IMR-90 (cell line): ENCODE data around the gene ZNF726. TPM values are rescaled to one million over a fixed set of nuclear protein-coding genes. Genes with fewer than 3 reads are reported as not detected.

Experiments
- ATAC-seq: fragments of 200-7000 bp; cut with Tn5 transposase; 2 replicates; pipeline ENCODE4 v1.9.1; 2020; ENCODE audit warnings: low read depth, mild to moderate bottlenecking, moderate library complexity
- BruUV-seq: library from RNA; stranded (reverse); fragments of 400-500 nt; replicated peaks from 2 replicates; lab custom pipeline; 2021; lab: Mats Ljungman, UMichigan
- CTCF ChIA-PET: fragments of 300-600 bp; formaldehyde crosslinking; extraction: SDS; loops from one replicate; lab custom pipeline; 2021; ENCODE audit warnings: antibody characterized with exemption; lab: Yijun Ruan, JAX
- POLR2A ChIA-PET: fragments of 300-600 bp; sonication (Branson Sonifier 250); formaldehyde crosslinking; loops from one replicate; lab custom pipeline; 2022; ENCODE audit warnings: antibody characterized with exemption; ENCODE audit not compliant: unreplicated experiment; lab: Charles Lee
- DNase-seq: peaks from one replicate; pipeline ENCODE4 v3.0.0; 2013
- H2AFZ ChIP-seq: replicated peaks from 2 replicates; pipeline ENCODE3; 2013; ENCODE audit warnings: low read length, mild to moderate bottlenecking; ENCODE audit not compliant: poor library complexity
- H2AK5ac ChIP-seq: 2 replicates; pipeline ENCODE4 v1.6.1; 2013; ENCODE audit warnings: low read depth, low read length, inconsistent platforms
- H2AK9ac ChIP-seq: replicated peaks from 2 replicates; pipeline ENCODE3; 2013; ENCODE audit warnings: mild to moderate bottlenecking, low read depth, low read length, moderate library complexity; ENCODE audit not compliant: poor library complexity
- H2BK120ac ChIP-seq: 2 replicates; pipeline ENCODE4 v1.6.1; 2013; ENCODE audit warnings: low read depth, low read length, inconsistent platforms
- H2BK15ac ChIP-seq: 3 replicates; pipeline ENCODE4 v1.6.1; 2013; ENCODE audit warnings: low read depth, low read length, inconsistent platforms
- H2BK20ac ChIP-seq: 2 replicates; pipeline ENCODE4 v1.6.1; 2013; ENCODE audit warnings: low read depth, mild to moderate bottlenecking, inconsistent platforms, low read length, moderate library complexity
- H2BK5ac ChIP-seq: 2 replicates; pipeline ENCODE4 v1.6.1; 2013; ENCODE audit warnings: mild to moderate bottlenecking, low read depth, low read length, inconsistent platforms; ENCODE audit not compliant: poor library complexity, severe bottlenecking
- H3K14ac ChIP-seq: replicated peaks from 2 replicates; pipeline ENCODE4 v1.6.1; 2013; ENCODE audit warnings: low read depth, low read length, inconsistent platforms
- H3K18ac ChIP-seq: 2 replicates; pipeline ENCODE4 v1.6.1; 2013; ENCODE audit warnings: low read depth, low read length, control low read depth
- H3K23ac ChIP-seq: 2 replicates; pipeline ENCODE4 v1.6.1; 2013; ENCODE audit warnings: low read depth, low read length, inconsistent platforms
- H3K27ac ChIP-seq: 2 replicates; pipeline ENCODE4 v1.5.1; 2013; ENCODE audit warnings: mild to moderate bottlenecking, control low read depth, low read length; ENCODE audit not compliant: insufficient read depth
- H3K27me3 ChIP-seq: 2 replicates; pipeline ENCODE4 v1.6.1; 2013; ENCODE audit warnings: low read length; ENCODE audit not compliant: control insufficient read depth, insufficient read depth
- H3K36me3 ChIP-seq: 2 replicates; pipeline ENCODE4 v1.6.1; 2013; ENCODE audit warnings: low read length, mixed read lengths; ENCODE audit not compliant: control insufficient read depth, insufficient read depth
- H3K4ac ChIP-seq: 2 replicates; pipeline ENCODE4 v1.6.1; 2013; ENCODE audit warnings: low read depth, low read length, inconsistent platforms
- H3K4me1 ChIP-seq: 2 replicates; pipeline ENCODE4 v1.6.1; 2013; ENCODE audit warnings: low read length, mixed read lengths; ENCODE audit not compliant: control insufficient read depth, insufficient read depth
- H3K4me2 ChIP-seq: 2 replicates; pipeline ENCODE4 v1.6.1; 2013; ENCODE audit warnings: low read depth, mild to moderate bottlenecking, control low read depth, low read length, moderate library complexity
- H3K4me3 ChIP-seq: 2 replicates; pipeline ENCODE4 v1.5.1; 2013; ENCODE audit warnings: low read depth, mild to moderate bottlenecking, control low read depth, low read length, moderate library complexity; ENCODE audit not compliant: insufficient read depth
- H3K56ac ChIP-seq: 2 replicates; pipeline ENCODE4 v1.6.1; 2013; ENCODE audit warnings: low read length, inconsistent platforms; ENCODE audit not compliant: insufficient read depth; ENCODE audit errors: extremely low read depth
- H3K79me1 ChIP-seq, 2 experiments: 2 replicates each; pipeline ENCODE4 v1.6.1; 2013; ENCODE audit warnings: low read length in 2 of 2, inconsistent platforms in 1 of 2, low read depth in 1 of 2
- H3K9ac ChIP-seq: 2 replicates; pipeline ENCODE4 v1.6.1; 2013; ENCODE audit warnings: low read depth, low read length, control low read depth
- H3K9me1 ChIP-seq: 2 replicates; pipeline ENCODE4 v1.6.1; 2013; ENCODE audit warnings: low read length, inconsistent platforms; ENCODE audit not compliant: insufficient read depth
- H3K9me3 ChIP-seq: 2 replicates; pipeline ENCODE4 v1.6.1; 2013; ENCODE audit warnings: low read length; ENCODE audit not compliant: control insufficient read depth, insufficient read depth
- H4K20me1 ChIP-seq: 2 replicates; pipeline ENCODE4 v1.6.1; 2013; ENCODE audit warnings: low read length, inconsistent platforms; ENCODE audit not compliant: insufficient read depth
- H4K5ac ChIP-seq: 2 replicates; pipeline ENCODE4 v1.6.1; 2013; ENCODE audit warnings: mild to moderate bottlenecking, low read depth, low read length, control low read depth
- H4K8ac ChIP-seq, 2 experiments: 2 replicates each; pipeline ENCODE4 v1.6.1; 2013; ENCODE audit warnings: low read depth in 2 of 2, low read length in 2 of 2, control low read depth in 1 of 2, inconsistent platforms in 1 of 2
- H4K91ac ChIP-seq: 2 replicates; pipeline ENCODE4 v1.6.1; 2013; ENCODE audit warnings: low read depth, low read length, inconsistent platforms; ENCODE audit not compliant: insufficient read depth
- BHLHE40 ChIP-seq: fragments of 150-350 bp; IDR thresholded peaks from 2 replicates; pipeline ENCODE4 v1.6.1; 2016; ENCODE audit warnings: mild to moderate bottlenecking, low read depth, low read length
- CEBPB ChIP-seq: IDR thresholded peaks from 2 replicates; pipeline ENCODE4 v1.6.1; 2012; ENCODE audit warnings: low read depth, low read length, improper control_type of control experiment
- CHD1 ChIP-seq: IDR thresholded peaks from 2 replicates; pipeline ENCODE4 v1.6.1; 2012; ENCODE audit warnings: low read depth, low read length, improper control_type of control experiment
- FOS ChIP-seq: fragments of 150-350 bp; IDR thresholded peaks from 2 replicates; pipeline ENCODE4 v1.6.1; 2016; ENCODE audit warnings: low read depth, low read length
- MAFK ChIP-seq: IDR thresholded peaks from 2 replicates; pipeline ENCODE4 v1.6.1; 2012; ENCODE audit warnings: low read depth, low read length, improper control_type of control experiment
- MAZ ChIP-seq: IDR thresholded peaks from 2 replicates; pipeline ENCODE4 v1.6.1; 2012; ENCODE audit warnings: low read depth, mild to moderate bottlenecking, low read length, improper control_type of control experiment, moderate library complexity, borderline replicate concordance
- MXI1 ChIP-seq: IDR thresholded peaks from 2 replicates; pipeline ENCODE4 v1.6.1; 2012; ENCODE audit warnings: low read depth, mild to moderate bottlenecking, low read length, moderate library complexity, borderline replicate concordance
- NFE2L2 ChIP-seq: fragments of 150-350 bp; IDR thresholded peaks from 2 replicates; pipeline ENCODE4 v1.6.1; 2016; ENCODE audit warnings: low read depth, mild to moderate bottlenecking, low read length
- POLR2A ChIP-seq: IDR thresholded peaks from 2 replicates; pipeline ENCODE4 v1.6.1; 2012; ENCODE audit warnings: mild to moderate bottlenecking, low read depth, low read length
- RAD21 ChIP-seq: IDR thresholded peaks from 2 replicates; pipeline ENCODE4 v1.6.1; 2012; ENCODE audit warnings: low read length, improper control_type of control experiment
- RCOR1 ChIP-seq: IDR thresholded peaks from 2 replicates; pipeline ENCODE4 v1.6.1; 2012; ENCODE audit warnings: mild to moderate bottlenecking, low read length, improper control_type of control experiment; ENCODE audit not compliant: insufficient replicate concordance
- RFX5 ChIP-seq: IDR thresholded peaks from 2 replicates; pipeline ENCODE4 v1.8.0; 2012; ENCODE audit warnings: low read depth, mild to moderate bottlenecking, low read length, moderate library complexity
- SMC3 ChIP-seq: fragments of 150-350 bp; IDR thresholded peaks from 2 replicates; pipeline ENCODE4 v1.6.1; 2016; ENCODE audit warnings: low read depth, mild to moderate bottlenecking, antibody characterized with exemption, low read length, moderate library complexity
- whole genome bisulfite sequencing, 2 experiments: methylation state at CpG; one replicate each; pipeline versions ENCODE4 v1.1.5 to v1.1.7; 2013; ENCODE audit warnings: missing lambda C conversion rate in 2 of 2; ENCODE audit not compliant: insufficient read length in 1 of 2; ENCODE audit errors: extremely low coverage in 2 of 2; 5-methylcytosine and 5-hydroxymethylcytosine counted together
- dilution Hi-C: fragments of 300-500 bp; cut with HindIII; formaldehyde crosslinking; loops from one replicate; pipeline ENCODE4 v1.14.3; 2018; ENCODE audit warnings: low sequenced_read_pairs; ENCODE audit not compliant: unreplicated experiment
- in situ Hi-C: fragments of 300-500 bp; cut with MboI; formaldehyde crosslinking; loops from 3 replicates; pipeline ENCODE4 v1.14.3; 2019; ENCODE audit warnings: low sequenced_read_pairs, inconsistent platforms, mixed read lengths
- intact Hi-C: fragments of 100-400 bp; cut with micrococcal nuclease; formaldehyde crosslinking; loops from 2 replicates; pipeline ENCODE4 v1.10.0; 2022
- polyA plus RNA-seq, 3 experiments: library from polyadenylated mRNA; depleted of rRNA; stranded (reverse); fragments of >200 nt; gene quantifications; 2 replicates each; pipeline ENCODE4 v1.2.3, GENCODE V29; 2012; ENCODE audit warnings: low replicate concordance in 1 of 3
- total RNA-seq: library from RNA; depleted of rRNA; stranded (reverse); fragments of >200 nt; gene quantifications from 2 replicates; pipeline ENCODE4 v1.2.3, GENCODE V29; 2012
- TF ChIP-seq, protein P1 (sequence below): conservative IDR thresholded peaks from 2 replicates; pipeline ENCODE4 v1.5.1; 2012; ENCODE audit warnings: mild to moderate bottlenecking, low read depth, low read length, improper control_type of control experiment
- TF ChIP-seq, protein P2 (sequence below): fragments of 150-350 bp; IDR thresholded peaks from 2 replicates; pipeline ENCODE4 v1.6.1; 2017; ENCODE audit warnings: mild to moderate bottlenecking, antibody characterized with exemption, low read length, low read depth
- TF ChIP-seq, protein P3 (sequence below): fragments of 150-350 bp; IDR thresholded peaks from 2 replicates; pipeline ENCODE4 v1.6.1; 2016; ENCODE audit warnings: low read depth, mild to moderate bottlenecking, low read length, moderate library complexity, borderline replicate concordance

Gene ZNF726
- total and polyA plus RNA-seq, 2 of the 4 experiments (the other 2 are of a cell fraction): 1.2 to 2.0 TPM

DNA sequence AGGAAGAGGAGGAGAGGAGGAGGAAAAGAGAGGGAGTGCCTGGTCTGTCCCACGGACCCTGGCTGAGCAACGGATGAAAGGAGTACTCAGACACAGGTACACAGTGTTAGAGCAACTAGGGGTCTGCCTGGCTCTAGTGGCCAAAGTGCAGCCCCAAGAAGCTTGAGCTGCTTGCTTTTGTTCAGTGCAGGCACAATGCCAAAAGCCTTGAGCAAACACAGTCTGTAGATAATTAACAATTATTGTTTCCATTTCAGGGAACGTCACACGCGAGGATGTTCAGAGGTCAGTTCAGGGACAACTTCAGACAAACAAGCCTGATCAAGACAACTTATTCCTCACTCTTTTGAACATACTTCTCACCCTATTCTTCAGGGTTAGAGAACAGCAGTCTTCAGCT is 32.2 kb upstream of the ZNF726 start:
- peaks cover 3% of the 10 kb centered on the region for H3K9me3 ChIP-seq
- CTCF ChIA-PET: no interaction called here
- DNase-seq: no peak
- no peak overlapping the region for H4K5ac ChIP-seq
- no peak overlapping the region for H3K14ac ChIP-seq
- H4K91ac ChIP-seq: no peak overlapping the region
- no peak overlapping the region for H2BK20ac ChIP-seq
- no peak overlapping the region for H3K18ac ChIP-seq
- in situ Hi-C loops (no loop called here), intact Hi-C loops (no loop called here), dilution Hi-C loops (no loop called here)
- no peak overlapping the region for H3K27ac ChIP-seq
- POLR2A ChIA-PET: no interaction called here
- no peak for ATAC-seq
- H3K4me1 ChIP-seq: no peaks in the 10 kb centered on the region
- no peak overlapping the region for H2AFZ ChIP-seq
- H2BK120ac ChIP-seq: no peak overlapping the region
- no peaks in the 10 kb centered on the region for H3K27me3 ChIP-seq
- no peak overlapping the region for H2AK5ac ChIP-seq
- no peak overlapping the region for H3K9ac ChIP-seq
- H3K56ac ChIP-seq: no peak overlapping the region
- H2BK15ac ChIP-seq: no peak overlapping the region
- no peak overlapping the region for H3K4me2 ChIP-seq
- no peak overlapping the region for H2BK5ac ChIP-seq
- H3K23ac ChIP-seq: no peak overlapping the region
- no peak overlapping the region for H3K4me3 ChIP-seq
- H2AK9ac ChIP-seq: no peak overlapping the region
- BruUV-seq: no TSS peak
- H3K79me1 ChIP-seq: no peaks in the 10 kb centered on the region
- H4K20me1 ChIP-seq: no peaks in the 10 kb centered on the region
- no peaks in the 10 kb centered on the region for H3K36me3 ChIP-seq
- H3K9me1 ChIP-seq: no peaks in the 10 kb centered on the region
- TF ChIP-seq RCOR1 (no peak), MXI1 (no peak), MAFK (no peak), RAD21 (no peak), POLR2A (no peak), MAZ (no peak), SMC3 (no peak), CEBPB (no peak), BHLHE40 (no peak), FOS (no peak), RFX5 (no peak), CHD1 (no peak), NFE2L2 (no peak)
- TF ChIP-seq, protein P1, sequence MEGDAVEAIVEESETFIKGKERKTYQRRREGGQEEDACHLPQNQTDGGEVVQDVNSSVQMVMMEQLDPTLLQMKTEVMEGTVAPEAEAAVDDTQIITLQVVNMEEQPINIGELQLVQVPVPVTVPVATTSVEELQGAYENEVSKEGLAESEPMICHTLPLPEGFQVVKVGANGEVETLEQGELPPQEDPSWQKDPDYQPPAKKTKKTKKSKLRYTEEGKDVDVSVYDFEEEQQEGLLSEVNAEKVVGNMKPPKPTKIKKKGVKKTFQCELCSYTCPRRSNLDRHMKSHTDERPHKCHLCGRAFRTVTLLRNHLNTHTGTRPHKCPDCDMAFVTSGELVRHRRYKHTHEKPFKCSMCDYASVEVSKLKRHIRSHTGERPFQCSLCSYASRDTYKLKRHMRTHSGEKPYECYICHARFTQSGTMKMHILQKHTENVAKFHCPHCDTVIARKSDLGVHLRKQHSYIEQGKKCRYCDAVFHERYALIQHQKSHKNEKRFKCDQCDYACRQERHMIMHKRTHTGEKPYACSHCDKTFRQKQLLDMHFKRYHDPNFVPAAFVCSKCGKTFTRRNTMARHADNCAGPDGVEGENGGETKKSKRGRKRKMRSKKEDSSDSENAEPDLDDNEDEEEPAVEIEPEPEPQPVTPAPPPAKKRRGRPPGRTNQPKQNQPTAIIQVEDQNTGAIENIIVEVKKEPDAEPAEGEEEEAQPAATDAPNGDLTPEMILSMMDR: no peak
- TF ChIP-seq, protein P2, sequence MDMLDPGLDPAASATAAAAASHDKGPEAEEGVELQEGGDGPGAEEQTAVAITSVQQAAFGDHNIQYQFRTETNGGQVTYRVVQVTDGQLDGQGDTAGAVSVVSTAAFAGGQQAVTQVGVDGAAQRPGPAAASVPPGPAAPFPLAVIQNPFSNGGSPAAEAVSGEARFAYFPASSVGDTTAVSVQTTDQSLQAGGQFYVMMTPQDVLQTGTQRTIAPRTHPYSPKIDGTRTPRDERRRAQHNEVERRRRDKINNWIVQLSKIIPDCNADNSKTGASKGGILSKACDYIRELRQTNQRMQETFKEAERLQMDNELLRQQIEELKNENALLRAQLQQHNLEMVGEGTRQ: no peak
- TF ChIP-seq, protein P3, sequence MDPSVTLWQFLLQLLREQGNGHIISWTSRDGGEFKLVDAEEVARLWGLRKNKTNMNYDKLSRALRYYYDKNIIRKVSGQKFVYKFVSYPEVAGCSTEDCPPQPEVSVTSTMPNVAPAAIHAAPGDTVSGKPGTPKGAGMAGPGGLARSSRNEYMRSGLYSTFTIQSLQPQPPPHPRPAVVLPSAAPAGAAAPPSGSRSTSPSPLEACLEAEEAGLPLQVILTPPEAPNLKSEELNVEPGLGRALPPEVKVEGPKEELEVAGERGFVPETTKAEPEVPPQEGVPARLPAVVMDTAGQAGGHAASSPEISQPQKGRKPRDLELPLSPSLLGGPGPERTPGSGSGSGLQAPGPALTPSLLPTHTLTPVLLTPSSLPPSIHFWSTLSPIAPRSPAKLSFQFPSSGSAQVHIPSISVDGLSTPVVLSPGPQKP: no peak
- WGBS, 2 experiments: 42% methylated on average over 5 of the region's 5 CpGs; no CpG with 5 or more reads in 1 of the 2 experiments
- no peak overlapping the region for H3K4ac ChIP-seq
- H4K8ac ChIP-seq: no peak overlapping the region
